ENCODE results near the gene CLIC4. TPM values are rescaled to one million over a fixed set of nuclear protein-coding genes. Genes with fewer than 3 reads are reported as not detected.

The CLIC4 gene
- total and polyA plus RNA-seq, 8 donors = 12.0 to 86.7 (median 24.8) TPM

- no peak for FAIRE-seq
- no peak overlapping the region for H3K4me3 ChIP-seq
- no peaks in the 10 kb centered on the region for H3K36me3 ChIP-seq
- ATAC-seq = peak in 2 of 4 donors; percentile 42 to 69
- no peaks in the 10 kb centered on the region for H3K4me1 ChIP-seq
- H3K27ac ChIP-seq = no peak overlapping the region
- WGBS, 2 donors = 25 to 32% methylated on average over 8 of the region's 8 CpGs
- H3K27me3 ChIP-seq = no peaks in the 10 kb centered on the region
- TF ChIP-seq CTCF (IDR thresholded peaks at IDR 0.05) = no peak
- intact Hi-C loops (cut with DNase I) = loop anchor here in 1 of 3 donors (10.0 kb wide), 1 partner anchor 330 kb away; no protein-coding TSS in a partner anchor
- no peak for DNase-seq
- no peaks in the 10 kb centered on the region for H3K9me3 ChIP-seq
These were observed 119.1 kb downstream of the CLIC4 start for GRCh38 chr1:24864370-24864777.

- FAIRE-seq (no peak), ATAC-seq (no peak), DNase-seq (no peak)
- H3K4me1 ChIP-seq = no peaks in the 10 kb centered on the region
- intact Hi-C loops (cut with DNase I) = loop anchor here in 1 of 3 donors (10.0 kb wide), 1 partner anchor 330 kb away; no protein-coding TSS in a partner anchor
- H3K36me3 ChIP-seq = no peaks in the 10 kb centered on the region
- no peaks in the 10 kb centered on the region for H3K27me3 ChIP-seq
- no peaks in the 10 kb centered on the region for H3K9me3 ChIP-seq
- WGBS, 2 donors = 85 to 86% methylated on average over 7 of the region's 7 CpGs
- no peak overlapping the region for H3K27ac ChIP-seq
- H3K4me3 ChIP-seq = no peak overlapping the region
- TF ChIP-seq CTCF (IDR thresholded peaks at IDR 0.05) = no peak
These were observed 119.9 kb downstream of the CLIC4 start for GRCh38 chr1:24865168-24865567.

DNA sequence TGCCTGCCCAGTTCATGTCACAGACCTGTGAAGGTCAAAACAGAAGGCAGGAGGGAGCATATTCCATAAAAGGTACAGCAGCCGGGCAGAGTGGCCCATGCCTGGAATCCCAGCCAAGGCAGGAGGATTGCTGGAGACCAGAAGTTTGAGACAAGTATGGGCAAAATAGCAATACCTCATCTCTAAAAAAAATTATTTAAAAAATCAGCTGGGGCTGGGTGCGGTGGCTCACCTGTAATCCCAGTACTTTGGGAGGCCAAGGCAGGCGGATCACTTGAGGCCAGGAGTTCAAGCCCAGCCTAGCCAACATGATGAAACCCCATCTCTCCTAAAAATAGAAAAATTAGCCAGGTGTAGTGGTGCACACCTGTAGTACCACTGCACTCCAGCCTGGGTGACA, 120.3 kb downstream of the CLIC4 start:
- Histone ChIP-seq H3K4me3 (no peak overlapping the region), H3K36me3 (no peaks in the 10 kb centered on the region), H3K27ac (no peak overlapping the region), H3K27me3 (no peaks in the 10 kb centered on the region), H3K9me3 (no peaks in the 10 kb centered on the region), H3K4me1 (no peaks in the 10 kb centered on the region)
- WGBS, 2 donors = 89 to 91% methylated on average over 3 of the region's 3 CpGs
- intact Hi-C loops (cut with DNase I) = loop anchor here in 1 of 3 donors (10.0 kb wide), 1 partner anchor 329 kb away; no protein-coding TSS in a partner anchor
- no peak for DNase-seq
- FAIRE-seq = no peak
- ATAC-seq = no peak
- TF ChIP-seq CTCF (IDR thresholded peaks at IDR 0.05) = no peak

DNA sequence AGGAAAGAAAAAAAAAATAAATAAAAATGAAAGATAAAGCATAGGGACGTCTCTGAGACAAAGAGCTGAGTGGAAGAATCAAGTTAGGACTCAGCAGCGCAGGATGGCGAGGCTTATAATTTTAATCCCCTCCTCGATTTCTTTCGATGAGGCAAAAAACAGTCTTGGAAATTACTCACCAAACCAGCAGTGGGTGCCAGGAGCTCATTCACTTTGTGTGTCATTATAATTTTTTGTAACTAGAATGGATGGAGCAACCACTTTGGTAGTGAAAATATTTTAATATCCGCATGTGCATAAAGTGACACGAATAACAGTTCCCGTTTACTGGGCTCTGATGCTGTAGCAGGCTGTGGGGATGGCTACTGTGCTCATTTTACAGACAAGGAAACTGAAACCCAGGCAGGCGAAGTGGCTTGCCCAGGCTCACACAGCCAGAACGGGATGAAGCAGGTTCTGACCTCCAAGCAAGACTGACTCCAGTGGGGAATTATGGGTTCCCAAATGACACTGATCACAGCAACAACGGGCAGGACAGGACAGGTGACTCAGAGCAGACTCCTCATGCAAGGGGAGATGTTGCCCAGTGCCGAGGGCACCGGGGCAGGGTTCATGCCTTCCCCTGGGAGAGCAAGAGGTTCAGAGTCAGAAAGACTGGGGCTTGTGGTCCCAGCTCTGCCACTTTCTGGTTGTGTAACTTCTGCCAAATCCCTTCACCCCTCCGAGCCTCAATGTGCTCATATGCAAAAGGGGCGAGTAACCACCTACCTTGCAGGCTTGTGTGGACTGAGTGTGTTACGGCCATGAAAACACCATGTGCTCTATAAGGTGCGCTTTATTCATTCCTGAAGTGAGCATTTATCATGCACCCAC, 121.2 kb downstream of the CLIC4 start:
- H3K27me3 ChIP-seq = no peaks in the 10 kb centered on the region
- FAIRE-seq (no peak), ATAC-seq (no peak)

More for the DNA sequence above, 121.2 kb downstream of the CLIC4 start:
- WGBS, 2 donors = 72 to 84% methylated on average over 17 of the region's 17 CpGs
- H3K27ac ChIP-seq = no peak overlapping the region
- no peaks in the 10 kb centered on the region for H3K9me3 ChIP-seq
- no peaks in the 10 kb centered on the region for H3K4me1 ChIP-seq
- no peaks in the 10 kb centered on the region for H3K36me3 ChIP-seq
- intact Hi-C loops (cut with DNase I) = loop anchor here in 1 of 3 donors (10.0 kb wide), 1 partner anchor 328 kb away; no protein-coding TSS in a partner anchor
- no peak for DNase-seq
- TF ChIP-seq CTCF (IDR thresholded peaks at IDR 0.05) = no peak
- H3K4me3 ChIP-seq = no peak overlapping the region

Measured in pancreas (tissue), 10 donors.